CD4-positive, alpha-beta T cell treated with Interleukin-15 for 1 hour (primary cell): ENCODE data around the gene HNRNPF.

ENCODE experiments used
- DNase-seq: peaks from one replicate; pipeline ENCODE4 v3.0.0-alpha.2; 2020

The HNRNPF gene

GRCh38 chr10:43376046-43376635, 32.8 kb downstream of the HNRNPF start:
- DNase-seq: no peak

- no peak for DNase-seq
These were observed 33.5 kb downstream of the HNRNPF start for GRCh38 chr10:43375401-43376020.

- no peak for DNase-seq
These were observed 34.8 kb downstream of the HNRNPF start for GRCh38 chr10:43374194-43374593.

DNA sequence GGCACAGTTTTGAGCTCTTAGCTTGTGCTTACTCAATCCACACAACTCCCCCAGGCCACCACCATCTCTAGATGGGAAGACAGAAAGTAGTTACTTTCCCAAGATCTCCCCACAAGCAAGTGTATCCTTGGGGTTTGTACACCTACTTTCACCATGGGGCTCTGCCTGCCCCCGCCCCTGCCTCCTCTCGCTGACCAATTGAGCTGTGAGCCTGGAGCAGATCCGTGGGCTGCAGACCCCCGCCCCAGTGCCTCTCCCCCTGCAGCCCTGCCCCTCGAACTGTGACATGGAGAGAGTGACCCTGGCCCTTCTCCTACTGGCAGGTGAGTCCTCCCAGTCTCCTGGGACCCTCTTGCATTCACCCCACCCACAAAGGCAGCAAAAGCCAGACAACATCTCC, 35.5 kb downstream of the HNRNPF start:
- no peak for DNase-seq

- no peak for DNase-seq
These were observed 36.1 kb downstream of the HNRNPF start for GRCh38 chr10:43372765-43373361.

DNA sequence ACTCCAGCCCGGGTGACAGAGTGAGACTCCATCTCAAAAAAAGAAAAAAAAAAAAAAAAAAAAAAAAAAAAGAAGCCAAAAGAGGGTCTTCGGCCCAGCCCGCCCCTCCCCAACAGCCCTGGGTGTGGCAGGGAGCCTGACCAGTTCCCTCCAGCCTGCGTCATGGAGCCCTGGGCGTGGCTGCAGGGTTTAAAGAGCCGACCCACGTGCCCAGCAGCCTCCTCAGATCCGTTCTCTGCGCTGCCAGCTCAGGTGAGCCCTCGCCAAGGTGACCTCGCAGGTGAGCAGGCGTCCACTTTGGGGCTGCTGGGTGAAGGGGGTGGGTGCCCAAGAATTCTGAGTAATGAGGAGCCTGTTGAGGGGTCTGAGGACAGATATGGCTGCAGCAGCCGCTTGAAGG, 37.6 kb downstream of the HNRNPF start, which contains the start of gene FXYD4:
Gene FXYD4, plus strand, starts transcription at position 219 of the 400 bp plus-strand sequence. CDS start 2,111 bp downstream, outside the sequence.
- DNase-seq: no peak

DNA sequence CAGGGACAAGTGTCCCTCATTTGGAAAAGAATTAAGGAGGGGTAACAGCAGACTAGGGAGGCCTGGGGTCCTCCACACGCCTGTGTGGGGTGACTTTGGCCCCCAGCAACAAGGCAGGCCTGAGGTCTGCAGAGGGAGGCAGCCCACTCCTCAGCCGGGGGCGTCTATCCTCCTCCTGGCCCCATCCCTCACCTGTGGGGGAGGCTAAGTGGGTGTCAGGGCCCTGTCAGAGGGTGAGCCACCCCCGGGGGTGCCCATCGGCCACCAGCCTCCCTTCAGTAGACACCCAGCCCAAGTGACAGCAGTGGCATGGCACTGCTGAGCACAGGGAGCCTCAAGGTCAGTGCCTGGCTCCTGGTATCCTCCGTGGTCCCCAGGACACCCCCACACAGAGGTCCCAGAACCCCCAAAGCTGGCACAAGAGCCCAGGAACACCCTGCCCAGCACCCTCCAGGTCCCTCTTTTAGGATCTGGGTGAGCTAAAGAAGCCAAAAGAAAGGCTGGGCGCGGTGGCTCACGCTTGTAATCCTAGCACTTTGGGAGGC, 38.2 kb downstream of the HNRNPF start:
- no peak for DNase-seq

- DNase-seq: no peak
These were observed 39.1 kb downstream of the HNRNPF start for GRCh38 chr10:43369921-43370320.

DNA sequence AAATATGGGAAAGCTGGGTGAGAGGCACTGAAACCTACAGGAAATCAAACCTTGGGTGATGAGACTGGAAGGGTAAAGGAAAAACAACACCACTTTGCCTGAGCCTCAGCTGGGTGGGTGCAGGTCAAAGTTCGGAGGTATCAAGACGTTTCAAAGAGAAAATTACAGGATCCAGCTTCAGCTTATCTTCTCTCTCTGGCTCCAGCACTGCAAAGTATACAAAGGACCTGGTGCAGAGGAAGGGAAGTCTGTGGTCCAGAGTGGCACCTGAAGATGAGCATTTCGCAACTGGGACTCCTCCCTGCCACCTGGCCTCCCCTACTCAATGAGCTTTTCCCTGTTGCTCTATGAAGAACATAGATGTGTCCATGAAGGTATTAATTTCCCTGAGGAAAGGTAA, 44.0 kb downstream of the HNRNPF start:
- DNase-seq: no peak

- DNase-seq: peak; percentile 99
These were observed 46.7 kb downstream of the HNRNPF start for GRCh38 chr10:43362191-43362839.

DNA sequence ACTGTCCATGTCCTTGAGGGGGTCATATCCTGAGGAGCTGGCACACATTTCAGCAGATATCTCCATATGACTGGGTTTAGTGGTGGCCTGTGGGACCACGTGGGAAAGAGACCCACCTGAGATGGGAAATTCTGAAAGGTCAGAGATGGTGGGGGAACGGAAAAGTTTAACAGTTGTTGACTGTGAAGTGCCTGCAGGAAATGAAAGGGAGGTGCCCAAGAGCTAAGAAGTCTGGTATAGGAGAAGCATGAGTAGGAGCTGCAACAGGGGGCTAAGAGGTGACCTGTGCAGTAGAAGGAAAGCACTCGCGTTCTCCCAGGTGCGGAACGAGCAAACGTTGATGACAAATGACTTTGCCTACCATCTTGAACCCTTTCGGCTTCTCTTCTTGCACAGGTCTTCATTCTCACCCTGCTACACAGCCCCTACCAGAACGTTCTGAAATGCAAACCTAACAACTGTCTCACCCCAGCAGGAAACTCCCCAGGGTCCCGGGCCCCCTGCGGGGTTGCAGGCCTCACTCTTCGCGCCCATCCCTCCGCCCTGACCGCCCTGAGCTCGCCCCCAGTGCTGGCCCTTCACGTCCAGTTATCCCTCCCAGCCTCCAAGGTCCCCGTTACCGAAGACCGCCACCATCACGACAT, 47.3 kb downstream of the HNRNPF start:
- DNase-seq: no peak

GRCh38 chr10:43360086-43360485, 48.9 kb downstream of the HNRNPF start:
- DNase-seq: no peak

DNA sequence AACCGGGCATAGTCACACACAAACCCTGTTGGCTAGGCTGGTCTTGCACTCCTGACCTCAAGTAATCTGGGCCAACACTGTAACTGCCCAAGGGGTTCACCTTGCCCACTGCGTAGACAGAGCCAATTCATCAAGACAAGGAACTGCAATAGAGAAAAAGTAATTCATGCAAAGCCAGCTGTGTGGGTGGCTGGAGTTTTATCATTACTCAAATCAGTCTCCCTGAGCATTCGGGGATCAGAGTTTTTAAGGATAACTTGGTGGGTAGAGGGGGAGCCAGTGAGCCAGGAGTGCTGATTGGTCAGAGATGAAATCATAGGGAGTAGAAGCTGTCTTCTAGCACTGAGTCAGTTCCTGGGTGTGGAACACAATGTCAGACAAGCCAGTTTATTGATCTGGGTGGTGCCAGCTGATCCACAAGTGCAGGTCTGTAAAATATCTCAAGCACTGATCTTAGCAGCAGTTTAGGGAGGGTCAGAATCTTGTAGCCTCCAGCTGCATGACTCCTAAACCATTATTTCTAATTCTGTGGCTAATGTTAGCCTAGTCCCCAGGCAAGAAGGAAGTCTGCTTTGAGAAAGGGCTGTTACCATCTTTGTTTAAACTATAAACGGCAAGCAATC, 53.1 kb downstream of the HNRNPF start:
- no peak for DNase-seq

GRCh38 chr10:43354879-43355380, 54.1 kb downstream of the HNRNPF start:
- DNase-seq: no peak

- no peak for DNase-seq
These were observed 54.7 kb downstream of the HNRNPF start for GRCh38 chr10:43354330-43354635.

GRCh38 chr10:43353495-43354329, 55.3 kb downstream of the HNRNPF start:
- no peak for DNase-seq

- no peak for DNase-seq
These were observed 56.0 kb downstream of the HNRNPF start for GRCh38 chr10:43352951-43353350.

GRCh38 chr10:43351301-43351700, 57.7 kb downstream of the HNRNPF start:
- no peak for DNase-seq

- no peak for DNase-seq
These were observed 58.3 kb downstream of the HNRNPF start for GRCh38 chr10:43350686-43351085.

DNA sequence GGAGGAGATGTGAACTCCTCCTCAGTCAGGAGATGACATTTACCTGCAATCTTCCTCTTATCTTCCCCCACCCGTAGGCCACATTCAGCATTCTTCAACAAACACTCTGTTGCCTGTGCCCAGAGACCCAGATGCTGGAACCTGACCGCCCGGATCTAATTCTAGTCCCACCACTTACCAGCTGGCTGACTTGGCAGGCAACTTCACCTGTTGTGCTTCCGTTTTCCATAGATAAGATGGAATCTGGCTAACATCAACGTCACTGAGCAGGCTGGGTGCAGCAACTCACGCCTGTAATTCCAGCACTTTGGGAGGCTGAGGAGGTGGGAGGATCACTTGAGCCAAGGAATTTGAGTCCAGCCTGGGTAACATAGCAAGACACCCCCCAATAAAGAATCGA, 58.8 kb downstream of the HNRNPF start:
- DNase-seq: no peak

- peak; percentile 85 for DNase-seq
These were observed 60.3 kb downstream of the HNRNPF start for GRCh38 chr10:43348511-43349312.
